Uterus (tissue), 4 donors: Measurements from ENCODE around the gene FAM184B. TPM values are rescaled to one million over a fixed set of nuclear protein-coding genes. Genes with fewer than 3 reads are reported as not detected.

ENCODE experiments used
- DNase-seq, 2 donors: peaks; one replicate each; pipeline ENCODE4 v3.0.0-alpha.2; 2019 to 2020
- H3K27ac ChIP-seq, 2 donors: fragments of 200-600 bp; sonication (generic); 1 replicate in 1 of 2; 2 replicates in 1 of 2; pipeline ENCODE4 v1.5.1; 2016 to 2018
- H3K27me3 ChIP-seq, 2 donors: fragments of 200-600 bp; sonication (generic); one replicate each; pipeline ENCODE4 v1.5.1; 2018 to 2019; ENCODE audit warnings: control low read depth in 1 of 2
- H3K36me3 ChIP-seq, 2 donors: fragments of 200-600 bp; sonication (generic); one replicate each; pipeline ENCODE4 v1.5.1; 2019; ENCODE audit warnings: control low read depth in 1 of 2
- H3K4me1 ChIP-seq, 2 donors: fragments of 200-600 bp; sonication (generic); one replicate each; pipeline ENCODE4 v1.5.1; 2018 to 2019; ENCODE audit warnings: control low read depth in 1 of 2
- H3K4me3 ChIP-seq, 2 donors: fragments of 200-600 bp; sonication (generic); 1 replicate in 1 of 2; 2 replicates in 1 of 2; pipeline ENCODE4 v1.5.1; 2018 to 2019; ENCODE audit warnings: mild to moderate bottlenecking in 1 of 2
- H3K9me3 ChIP-seq, 2 donors: fragments of 200-600 bp; sonication (generic); one replicate each; pipeline ENCODE4 v1.5.1; 2019; ENCODE audit warnings: control low read depth in 1 of 2
- POLR2A ChIP-seq, 2 donors: fragments of 450-650 bp; IDR thresholded peaks; one replicate each; pipeline ENCODE4 v1.6.1; 2016; ENCODE audit warnings: antibody characterized with exemption in 2 of 2, mild to moderate bottlenecking in 1 of 2, moderate library complexity in 1 of 2
- intact Hi-C: fragments of 100-400 bp; cut with DNase I; formaldehyde crosslinking; loops from one replicate; pipeline ENCODE4 v1.15.1; 2023; ENCODE audit warnings: low total_unique reads
- total RNA-seq, 4 donors: library from RNA; depleted of rRNA in 3 of 4; stranded (reverse); fragments of >200 nt in 3 of 4; gene quantifications; one replicate each; pipeline versions ENCODE4 v1.1.0 to v1.2.4, GENCODE V29; 2014 to 2023
- TF ChIP-seq, protein P1 (sequence below), 4 experiments: fragments of 200-600 bp in 2 of 4; fragments of 450-650 bp in 2 of 4; sonication (generic) in 2 of 4; IDR thresholded peaks; one replicate each; pipeline ENCODE4 v1.5.1; 2016 to 2019; ENCODE audit warnings: antibody characterized with exemption in 4 of 4, mild to moderate bottlenecking in 2 of 4, moderate library complexity in 1 of 4
- donor health status: DM: yes; HTN: yes; CAD: no.

FAM184B gene
- total RNA-seq, 4 donors from 2014 or later, result 0.07 TPM; not detected in 3

DNA sequence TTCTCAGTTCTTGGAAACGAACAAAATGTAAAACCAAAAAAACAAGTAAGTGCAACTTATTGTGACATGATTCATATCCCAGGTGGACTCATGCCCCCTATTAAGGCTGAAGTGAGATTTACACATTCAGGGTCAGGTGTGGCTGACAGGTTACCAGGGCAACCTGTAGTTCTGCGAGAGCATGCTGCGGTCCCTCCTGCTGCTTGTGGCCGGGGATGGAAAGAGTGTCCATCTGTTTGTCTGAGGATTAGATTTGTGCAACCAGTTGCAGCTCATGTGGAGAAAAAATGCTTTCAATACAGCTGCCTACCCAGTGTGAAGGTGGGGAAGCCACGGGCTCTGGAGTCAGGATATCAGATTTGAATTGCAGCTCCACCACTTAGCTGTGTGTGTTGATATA, 78.8 kb downstream of the FAM184B start:
- no peak for DNase-seq
- H3K4me3 ChIP-seq, result no peak overlapping the region
- no peaks in the 10 kb centered on the region for H3K9me3 ChIP-seq
- intact Hi-C loops, result no loop called here
- TF ChIP-seq POLR2A (IDR thresholded peaks at IDR 0.05), result no peak
- TF ChIP-seq, protein P1, sequence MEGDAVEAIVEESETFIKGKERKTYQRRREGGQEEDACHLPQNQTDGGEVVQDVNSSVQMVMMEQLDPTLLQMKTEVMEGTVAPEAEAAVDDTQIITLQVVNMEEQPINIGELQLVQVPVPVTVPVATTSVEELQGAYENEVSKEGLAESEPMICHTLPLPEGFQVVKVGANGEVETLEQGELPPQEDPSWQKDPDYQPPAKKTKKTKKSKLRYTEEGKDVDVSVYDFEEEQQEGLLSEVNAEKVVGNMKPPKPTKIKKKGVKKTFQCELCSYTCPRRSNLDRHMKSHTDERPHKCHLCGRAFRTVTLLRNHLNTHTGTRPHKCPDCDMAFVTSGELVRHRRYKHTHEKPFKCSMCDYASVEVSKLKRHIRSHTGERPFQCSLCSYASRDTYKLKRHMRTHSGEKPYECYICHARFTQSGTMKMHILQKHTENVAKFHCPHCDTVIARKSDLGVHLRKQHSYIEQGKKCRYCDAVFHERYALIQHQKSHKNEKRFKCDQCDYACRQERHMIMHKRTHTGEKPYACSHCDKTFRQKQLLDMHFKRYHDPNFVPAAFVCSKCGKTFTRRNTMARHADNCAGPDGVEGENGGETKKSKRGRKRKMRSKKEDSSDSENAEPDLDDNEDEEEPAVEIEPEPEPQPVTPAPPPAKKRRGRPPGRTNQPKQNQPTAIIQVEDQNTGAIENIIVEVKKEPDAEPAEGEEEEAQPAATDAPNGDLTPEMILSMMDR (IDR thresholded peaks at IDR 0.05), result no peak
- H3K27ac ChIP-seq, result no peak overlapping the region
- H3K4me1 ChIP-seq, result no peaks in the 10 kb centered on the region
- no peaks in the 10 kb centered on the region for H3K27me3 ChIP-seq
- H3K36me3 ChIP-seq, result no peaks in the 10 kb centered on the region

DNA sequence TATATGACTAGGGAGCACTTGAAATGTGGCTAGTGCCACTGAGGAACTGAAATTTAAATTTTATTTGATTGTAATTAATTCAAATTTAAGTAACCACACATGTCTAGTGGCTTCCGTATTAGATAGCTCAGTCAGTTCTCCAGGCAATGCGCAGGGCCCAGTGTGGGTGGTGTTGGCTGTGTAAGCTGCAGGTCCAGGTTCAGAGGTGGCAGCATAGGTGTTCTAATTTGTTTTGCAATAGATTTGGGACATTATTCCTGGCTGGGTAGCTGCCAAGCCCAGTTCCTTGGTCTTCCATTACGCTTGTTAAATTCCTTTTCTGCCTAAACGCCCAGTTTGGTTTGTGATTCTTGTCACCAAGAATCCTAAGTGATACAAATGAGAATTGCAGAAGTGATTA, 79.5 kb downstream of the FAM184B start:
- Histone ChIP-seq H3K36me3 (no peaks in the 10 kb centered on the region), H3K4me3 (no peak overlapping the region), H3K9me3 (no peaks in the 10 kb centered on the region), H3K27ac (no peak overlapping the region), H3K27me3 (no peaks in the 10 kb centered on the region), H3K4me1 (no peaks in the 10 kb centered on the region)
- no peak for DNase-seq
- intact Hi-C loops, result no loop called here
- no peak for TF ChIP-seq POLR2A (IDR thresholded peaks at IDR 0.05)
- TF ChIP-seq, protein P1 (IDR thresholded peaks at IDR 0.05), result no peak

DNA sequence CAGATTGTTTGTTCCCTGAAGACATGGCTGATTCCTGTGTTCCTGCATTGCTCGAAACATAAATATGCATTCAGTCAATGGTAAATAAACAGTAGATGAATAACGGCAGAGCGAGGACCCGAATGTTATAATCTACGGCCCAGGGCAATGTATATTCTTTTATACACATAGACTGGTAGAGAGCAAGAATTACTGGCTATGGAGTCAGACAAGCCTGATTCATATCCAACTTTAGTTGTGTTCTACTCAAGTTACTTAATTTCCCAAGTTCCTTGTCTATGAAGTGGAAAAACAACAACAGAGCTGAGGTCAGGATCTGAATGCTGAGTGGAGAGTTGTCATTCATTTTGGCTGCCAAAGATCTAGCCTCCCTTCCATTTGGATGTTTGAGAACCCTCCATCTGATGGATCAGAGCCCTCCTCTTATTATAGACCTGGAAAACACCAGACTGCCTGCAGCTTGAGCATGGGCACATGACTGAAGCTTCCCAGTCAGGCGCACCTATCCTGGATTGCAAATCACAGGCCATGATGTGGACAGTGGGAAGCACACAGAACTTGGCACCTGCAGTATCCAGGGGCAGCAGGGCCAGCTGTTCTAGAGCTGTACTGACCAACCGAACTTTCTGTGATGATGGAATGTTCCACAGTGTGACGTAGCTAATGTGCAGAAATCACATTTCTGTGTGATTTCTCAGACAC, 80.1 kb downstream of the FAM184B start:
- H3K9me3 ChIP-seq, result no peaks in the 10 kb centered on the region
- no peaks in the 10 kb centered on the region for H3K36me3 ChIP-seq
- H3K4me1 ChIP-seq, result no peaks in the 10 kb centered on the region
- H3K4me3 ChIP-seq, result no peak overlapping the region
- H3K27ac ChIP-seq, result no peak overlapping the region
- H3K27me3 ChIP-seq, result no peaks in the 10 kb centered on the region
- DNase-seq, result no peak
- intact Hi-C loops, result no loop called here
- no peak for TF ChIP-seq POLR2A (IDR thresholded peaks at IDR 0.05)
- TF ChIP-seq, protein P1 (IDR thresholded peaks at IDR 0.05), result no peak

GRCh38 chr4:17699380-17699779, 82.0 kb downstream of the FAM184B start:
- H3K9me3 ChIP-seq, result no peaks in the 10 kb centered on the region
- H3K27ac ChIP-seq, result no peak overlapping the region
- DNase-seq, result no peak
- H3K4me1 ChIP-seq, result no peaks in the 10 kb centered on the region
- no peak overlapping the region for H3K4me3 ChIP-seq
- no peaks in the 10 kb centered on the region for H3K36me3 ChIP-seq
- intact Hi-C loops, result no loop called here
- no peaks in the 10 kb centered on the region for H3K27me3 ChIP-seq
- TF ChIP-seq, protein P1 (IDR thresholded peaks at IDR 0.05), result no peak
- TF ChIP-seq POLR2A (IDR thresholded peaks at IDR 0.05), result no peak

DNA sequence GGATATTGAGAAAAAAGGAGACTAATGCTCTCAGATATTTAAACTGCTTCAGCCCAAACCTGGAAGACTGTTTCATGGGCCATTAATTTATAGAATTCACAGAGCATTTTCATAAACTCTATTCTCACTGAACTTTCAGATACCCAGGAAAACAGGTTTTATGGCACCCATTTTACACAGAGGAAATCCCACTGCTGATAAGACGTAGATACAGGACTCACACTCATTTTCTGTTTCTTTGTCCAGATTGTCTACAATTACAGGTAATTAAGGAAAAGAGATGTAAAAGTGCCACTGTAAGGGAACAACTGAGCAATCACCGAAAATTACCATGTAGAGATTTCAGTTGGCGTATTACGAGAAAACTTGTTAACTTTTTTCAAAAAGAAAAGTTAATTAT, 83.3 kb downstream of the FAM184B start:
- TF ChIP-seq POLR2A (IDR thresholded peaks at IDR 0.05), result no peak
- TF ChIP-seq, protein P1 (IDR thresholded peaks at IDR 0.05), result no peak
- intact Hi-C loops, result no loop called here
- no peaks in the 10 kb centered on the region for H3K4me1 ChIP-seq
- no peak overlapping the region for H3K27ac ChIP-seq
- H3K27me3 ChIP-seq, result no peaks in the 10 kb centered on the region
- no peak overlapping the region for H3K4me3 ChIP-seq
- H3K36me3 ChIP-seq, result no peaks in the 10 kb centered on the region
- no peaks in the 10 kb centered on the region for H3K9me3 ChIP-seq
- no peak for DNase-seq
